Measurements from ENCODE around the gene RASGEF1C.

RASGEF1C gene

DNA sequence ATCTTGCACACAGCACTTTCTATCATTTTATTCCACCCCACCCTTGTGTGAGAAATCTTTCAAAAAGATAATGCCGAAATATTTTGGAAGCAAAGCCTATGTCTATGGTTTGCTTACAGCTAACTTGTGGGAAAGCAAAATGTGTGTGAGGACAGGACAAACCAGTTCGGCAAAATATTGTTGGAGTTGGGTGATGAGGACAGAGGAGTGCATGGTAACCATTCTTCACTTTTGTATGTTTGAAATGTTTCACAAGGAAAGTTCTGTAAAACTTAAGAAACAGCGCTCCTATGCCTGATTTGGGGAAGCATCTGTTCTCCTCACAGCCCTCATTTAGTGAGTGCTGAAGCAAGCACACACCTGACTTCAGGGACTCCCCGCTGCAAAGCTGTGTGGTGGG is 75.5 kb downstream of the RASGEF1C start:
- Histone ChIP-seq H3K9me3 (ENCODE audit: control insufficient read depth, insufficient read depth, low read depth, low read length) (no peaks in the 10 kb centered on the region), H3K27ac (ENCODE audit: extremely low read depth, low read depth, low read length) (no peak overlapping the region), H3K4me1 (ENCODE audit: control insufficient read depth, insufficient read depth, low read length) (no peaks in the 10 kb centered on the region), H3K36me3 (ENCODE audit: control insufficient read depth in 2 of 2, insufficient read depth in 1 of 2, low read length in 2 of 2) (no peaks in the 10 kb centered on the region), H3K4me3 (ENCODE audit: low read depth, low read length) (no peak overlapping the region)
- POLR2A ChIA-PET, result no interaction called here
- CTCF ChIA-PET, result no interaction called here
- TF ChIP-seq ZBTB7A (tag by site-specific recombination; IDR thresholded peaks at IDR 0.05; ENCODE audit: low read depth), result no peak
- no peak for TF ChIP-seq ZBTB44 (tag by site-specific recombination; IDR thresholded peaks at IDR 0.05)
- no peak for TF ChIP-seq ZNF184 (tag by site-specific recombination; IDR thresholded peaks at IDR 0.05)

GRCh38 chr5:180133060-180133459 is 76.0 kb downstream of the RASGEF1C start:
- POLR2A ChIA-PET, result no interaction called here
- H3K36me3 ChIP-seq (ENCODE audit: control insufficient read depth in 2 of 2, insufficient read depth in 1 of 2, low read length in 2 of 2), result no peaks in the 10 kb centered on the region
- H3K27ac ChIP-seq (ENCODE audit: extremely low read depth, low read depth, low read length), result no peak overlapping the region
- TF ChIP-seq ZNF211 (tag by site-specific recombination; IDR thresholded peaks at IDR 0.05; ENCODE audit: low read depth), result no peak
- H3K9me3 ChIP-seq (ENCODE audit: control insufficient read depth, insufficient read depth, low read depth, low read length), result no peaks in the 10 kb centered on the region
- no peaks in the 10 kb centered on the region for H3K4me1 ChIP-seq (ENCODE audit: control insufficient read depth, insufficient read depth, low read length)
- CTCF ChIA-PET, result no interaction called here
- H3K4me3 ChIP-seq (ENCODE audit: low read depth, low read length), result no peak overlapping the region

- ChIA-PET POLR2A (no interaction called here), CTCF (interaction anchor here (0.5 kb wide), 1 partner anchor 1056 kb away, joined by 3 read pairs; no protein-coding TSS in a partner anchor)
- Histone ChIP-seq H3K4me3 (ENCODE audit: low read depth, low read length) (no peak overlapping the region), H3K9me3 (ENCODE audit: control insufficient read depth, insufficient read depth, low read depth, low read length) (no peaks in the 10 kb centered on the region), H3K4me1 (ENCODE audit: control insufficient read depth, insufficient read depth, low read length) (no peaks in the 10 kb centered on the region), H3K36me3 (ENCODE audit: control insufficient read depth in 2 of 2, insufficient read depth in 1 of 2, low read length in 2 of 2) (no peaks in the 10 kb centered on the region), H3K27ac (ENCODE audit: extremely low read depth, low read depth, low read length) (no peak overlapping the region)
- TF ChIP-seq ZNF10 (tag by site-specific recombination; IDR thresholded peaks at IDR 0.05), result peak; percentile 71
- no peak for TF ChIP-seq KLF7 (tag by site-specific recombination; IDR thresholded peaks at IDR 0.05; ENCODE audit: borderline replicate concordance)
- TF ChIP-seq ZIC2 (tag by site-specific recombination; IDR thresholded peaks at IDR 0.05), result peak; percentile 77
- no peak for TF ChIP-seq BCL6B (tag by site-specific recombination; IDR thresholded peaks at IDR 0.05)
Observed at GRCh38 chr5:180130876-180131740, 77.9 kb downstream of the RASGEF1C start.

DNA sequence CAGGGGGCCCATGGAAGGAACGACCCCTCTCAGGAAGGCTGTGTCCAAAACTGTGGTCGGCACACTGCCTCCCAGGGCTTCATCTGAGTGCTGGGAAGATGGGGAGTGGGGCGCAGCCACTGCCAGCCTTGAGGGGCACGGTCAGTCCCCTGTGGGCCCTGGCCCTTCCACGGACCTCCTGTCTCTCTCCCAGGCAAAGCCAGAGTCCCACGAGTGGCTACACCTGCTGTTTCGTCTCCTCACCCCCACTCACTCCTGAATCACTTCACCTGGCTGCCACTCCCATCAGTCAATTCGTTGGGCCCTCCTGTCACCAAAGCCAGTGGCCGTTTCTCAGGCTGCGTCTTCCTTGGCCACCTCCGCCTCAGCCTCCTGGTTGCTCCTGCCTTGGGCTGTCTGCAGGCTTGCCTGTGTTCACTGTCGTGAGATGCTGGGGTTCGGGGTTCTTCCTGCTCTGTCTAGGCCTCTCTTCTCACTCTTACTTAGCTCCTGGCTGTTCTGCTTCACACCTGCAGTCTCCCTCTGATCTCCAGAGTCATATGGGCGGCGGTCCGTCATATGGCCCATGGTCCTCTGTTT is 78.6 kb downstream of the RASGEF1C start:
- Histone ChIP-seq H3K36me3 (ENCODE audit: control insufficient read depth in 2 of 2, insufficient read depth in 1 of 2, low read length in 2 of 2) (no peaks in the 10 kb centered on the region), H3K4me3 (ENCODE audit: low read depth, low read length) (no peak overlapping the region), H3K9me3 (ENCODE audit: control insufficient read depth, insufficient read depth, low read depth, low read length) (no peaks in the 10 kb centered on the region), H3K4me1 (ENCODE audit: control insufficient read depth, insufficient read depth, low read length) (no peaks in the 10 kb centered on the region), H3K27ac (ENCODE audit: extremely low read depth, low read depth, low read length) (no peak overlapping the region)
- no peak for TF ChIP-seq ZSCAN30 (tag by site-specific recombination; IDR thresholded peaks at IDR 0.05)
- TF ChIP-seq ZNF670 (tag by site-specific recombination; IDR thresholded peaks at IDR 0.05; ENCODE audit: low read depth), result no peak
- TF ChIP-seq BCL11A (tag by site-specific recombination; IDR thresholded peaks at IDR 0.05; ENCODE audit: low read depth), result no peak
- ChIA-PET CTCF (interaction anchor here (0.6 kb wide), 1 partner anchor 489 kb away, joined by 3 read pairs; no protein-coding TSS in a partner anchor), POLR2A (no interaction called here)
